Ovary (tissue), 9 donors: ENCODE measurements around the gene KSR1. TPM values are rescaled to one million over a fixed set of nuclear protein-coding genes. Genes with fewer than 3 reads are reported as not detected.

Source experiments
- DNase-seq, 5 donors: peaks; one replicate each; pipeline ENCODE4 v3.0.0-alpha.2; 2019 to 2020
- H3K27ac ChIP-seq, 2 donors: fragments of 200-600 bp; one replicate each; pipeline versions ENCODE4 v1.5.1 to v1.8.0; 2019 to 2022
- H3K27me3 ChIP-seq: fragments of 200-600 bp; one replicate; pipeline ENCODE4 v1.8.0; 2022
- H3K36me3 ChIP-seq: fragments of 200-600 bp; sonication (generic); one replicate; pipeline ENCODE4 v1.5.1; 2019
- H3K4me1 ChIP-seq: one replicate; pipeline ENCODE4 v1.8.1; 2013; ENCODE audit warnings: mild to moderate bottlenecking, moderate library complexity; ENCODE audit not compliant: insufficient read depth
- H3K4me3 ChIP-seq: fragments of 200-600 bp; sonication (generic); one replicate; pipeline ENCODE4 v1.5.1; 2017
- H3K9me3 ChIP-seq, 2 donors: fragments of 200-600 bp in 1 of 2; sonication (generic) in 1 of 2; one replicate each; pipeline versions ENCODE4 v1.5.1 to v1.8.1; 2013 to 2019; ENCODE audit warnings: mild to moderate bottlenecking in 1 of 2, moderate library complexity in 1 of 2
- EP300 ChIP-seq: sonication (generic); formaldehyde crosslinking; IDR thresholded peaks from one replicate; pipeline ENCODE4 v1.6.1; 2017; ENCODE audit warnings: antibody characterized with exemption
- POLR2A ChIP-seq: fragments of 450-650 bp; IDR thresholded peaks from one replicate; pipeline ENCODE4 v1.6.1; 2017; ENCODE audit warnings: antibody characterized with exemption, mild to moderate bottlenecking, moderate library complexity
- WGBS, 3 donors: extraction: QIAGEN DNeasy Blood & Tissue Kit in 1 of 3; methylation state at CpG; one replicate each; pipeline versions ENCODE4 v1.1.5 to v1.1.7; 2013 to 2017; 5-methylcytosine and 5-hydroxymethylcytosine counted together
- intact Hi-C, 4 donors: fragments of 100-400 bp; cut with DNase I; formaldehyde crosslinking; loops; one replicate each; pipeline versions ENCODE4 v1.11.0 to v1.15.1; 2022 to 2023
- polyA plus RNA-seq, 2 donors: library from polyadenylated mRNA; stranded (reverse); fragments of 200-250 nt in 1 of 2; fragments of 350-450 nt in 1 of 2; fragmentation: Illumina TruSeq in 1 of 2; extraction: RNeasy Lipid Tissue Mini Kit (QIAGEN cat#74804) in 1 of 2; gene quantifications; one replicate each; pipeline ENCODE4 v1.2.3, GENCODE V29; 2013 to 2014
- total RNA-seq, 7 donors: library from RNA; depleted of rRNA in 2 of 7; stranded (reverse); fragments of >200 nt in 2 of 7; fragmentation: NEBNext Ultra II Directional in 3 of 7; extraction: Animal tissue kit (Norgen Biotek cat#: 25700) in 3 of 7; gene quantifications; one replicate each; pipeline versions ENCODE4 v1.1.0 to v1.2.4, GENCODE V29; 2016 to 2023
- TF ChIP-seq, protein P1 (sequence below), 3 donors: fragments of 450-650 bp in 2 of 3; fragments of 200-600 bp in 1 of 3; IDR thresholded peaks; one replicate each; pipeline versions ENCODE4 v1.5.1 to v1.8.0; 2016 to 2022; ENCODE audit warnings: antibody characterized with exemption in 3 of 3, mild to moderate bottlenecking in 1 of 3
- donor health status: DM: no; HTN: no; CAD: no; lungs with moderate emphysema.
- donor health status: DM: no; HTN: no; CAD: no.
- donor health status: Bipolar disorder and iron deficiency.
- donor health status: DM: yes; HTN: yes; CAD: no.
- donor health status: DM: no; HTN: no; CAD: no.
- donor health status: DM: yes; HTN: yes; CAD: no.

KSR1 gene
- total and polyA plus RNA-seq, 9 donors = 27.7 to 84.8 (median 39.5) TPM

DNA sequence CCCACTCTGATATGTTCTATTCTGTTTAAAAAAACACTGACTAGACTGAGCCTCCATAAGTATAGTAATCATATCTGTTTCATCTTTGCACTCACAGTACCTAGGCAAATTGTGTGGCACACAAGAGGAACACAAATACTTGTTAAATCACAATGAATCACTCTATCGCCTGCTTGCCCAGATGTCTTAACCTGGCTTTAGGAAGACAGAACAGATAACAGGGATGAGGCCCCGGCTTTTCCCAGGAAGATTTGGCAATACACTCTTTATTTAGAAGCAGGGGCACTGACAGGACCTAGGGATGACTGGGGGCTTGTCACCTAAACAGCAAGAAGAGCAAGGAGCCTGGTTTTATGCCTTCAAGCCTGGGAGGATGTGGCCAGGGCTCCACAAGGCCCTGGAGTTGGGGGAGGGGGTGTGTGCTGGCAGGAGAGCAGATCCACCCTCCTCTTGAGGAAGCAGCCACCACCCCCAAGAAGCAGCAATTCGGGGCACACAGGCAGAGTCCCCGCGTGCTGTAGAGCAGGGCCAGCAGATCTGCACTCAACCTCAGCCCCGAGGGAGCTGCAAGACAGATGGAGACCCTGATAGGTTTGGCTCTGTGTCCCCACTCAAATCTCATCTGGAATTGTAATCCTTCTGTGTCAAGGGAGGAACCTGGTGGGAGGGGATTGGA is 41.0 kb upstream of the KSR1 start:
- DNase-seq = no peak
- intact Hi-C loops = no loop called here
- Histone ChIP-seq H3K27me3 (no peaks in the 10 kb centered on the region), H3K4me1 (no peaks in the 10 kb centered on the region), H3K4me3 (no peak overlapping the region), H3K9me3 (no peaks in the 10 kb centered on the region), H3K27ac (no peak overlapping the region), H3K36me3 (no peaks in the 10 kb centered on the region)
- TF ChIP-seq, protein P1, sequence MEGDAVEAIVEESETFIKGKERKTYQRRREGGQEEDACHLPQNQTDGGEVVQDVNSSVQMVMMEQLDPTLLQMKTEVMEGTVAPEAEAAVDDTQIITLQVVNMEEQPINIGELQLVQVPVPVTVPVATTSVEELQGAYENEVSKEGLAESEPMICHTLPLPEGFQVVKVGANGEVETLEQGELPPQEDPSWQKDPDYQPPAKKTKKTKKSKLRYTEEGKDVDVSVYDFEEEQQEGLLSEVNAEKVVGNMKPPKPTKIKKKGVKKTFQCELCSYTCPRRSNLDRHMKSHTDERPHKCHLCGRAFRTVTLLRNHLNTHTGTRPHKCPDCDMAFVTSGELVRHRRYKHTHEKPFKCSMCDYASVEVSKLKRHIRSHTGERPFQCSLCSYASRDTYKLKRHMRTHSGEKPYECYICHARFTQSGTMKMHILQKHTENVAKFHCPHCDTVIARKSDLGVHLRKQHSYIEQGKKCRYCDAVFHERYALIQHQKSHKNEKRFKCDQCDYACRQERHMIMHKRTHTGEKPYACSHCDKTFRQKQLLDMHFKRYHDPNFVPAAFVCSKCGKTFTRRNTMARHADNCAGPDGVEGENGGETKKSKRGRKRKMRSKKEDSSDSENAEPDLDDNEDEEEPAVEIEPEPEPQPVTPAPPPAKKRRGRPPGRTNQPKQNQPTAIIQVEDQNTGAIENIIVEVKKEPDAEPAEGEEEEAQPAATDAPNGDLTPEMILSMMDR (IDR thresholded peaks at IDR 0.05) = no peak
- TF ChIP-seq POLR2A (no peak), EP300 (no peak)
- WGBS, 3 donors = 60 to 68% (median 67%) methylated on average over 6 of the region's 6 CpGs

DNA sequence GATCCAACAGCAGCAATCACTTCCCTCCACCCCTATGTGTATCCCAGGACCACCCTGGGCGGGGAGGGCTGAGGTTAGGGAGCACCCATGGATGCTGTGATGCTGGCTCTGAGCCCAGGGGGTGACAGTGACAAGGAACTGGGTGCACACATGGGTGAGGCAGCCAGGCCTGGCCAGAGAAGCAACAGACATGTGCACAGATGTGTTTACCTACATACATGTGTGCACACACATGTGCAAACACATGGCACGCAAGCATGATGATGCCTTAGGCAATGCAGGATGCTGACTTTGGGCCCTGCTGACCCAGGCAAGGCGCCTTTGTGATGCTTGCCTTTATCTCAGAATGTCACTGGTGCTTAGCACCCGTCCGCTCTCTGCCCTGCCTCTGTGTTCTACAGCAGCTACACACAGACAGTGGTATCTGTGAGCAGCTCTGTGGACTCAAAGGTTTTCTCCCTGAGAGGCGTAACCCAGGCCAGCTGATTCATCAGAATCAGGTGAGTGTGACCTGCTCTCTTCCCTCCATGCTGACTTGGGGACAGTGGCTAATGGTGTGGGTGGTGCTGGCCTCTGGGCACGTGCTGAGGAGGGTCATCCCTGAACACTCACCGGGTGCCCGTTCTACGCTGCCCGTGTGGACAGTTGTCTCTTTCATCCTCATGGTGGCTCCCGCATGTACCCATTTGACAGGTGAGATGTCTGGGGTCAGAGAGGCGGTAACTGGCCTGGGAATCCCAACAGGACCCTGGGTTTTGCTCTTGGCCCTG is 38.5 kb upstream of the KSR1 start:
- no peaks in the 10 kb centered on the region for H3K27me3 ChIP-seq
- no peaks in the 10 kb centered on the region for H3K4me1 ChIP-seq
- WGBS, 3 donors = 92 to 93% (median 92%) methylated on average over 13 of the region's 13 CpGs
- DNase-seq = no peak
- no peaks in the 10 kb centered on the region for H3K36me3 ChIP-seq
- H3K4me3 ChIP-seq = no peak overlapping the region
- TF ChIP-seq POLR2A (no peak), EP300 (no peak)
- TF ChIP-seq, protein P1 (IDR thresholded peaks at IDR 0.05) = no peak
- H3K27ac ChIP-seq = no peak overlapping the region
- no peaks in the 10 kb centered on the region for H3K9me3 ChIP-seq
- intact Hi-C loops = no loop called here

DNA sequence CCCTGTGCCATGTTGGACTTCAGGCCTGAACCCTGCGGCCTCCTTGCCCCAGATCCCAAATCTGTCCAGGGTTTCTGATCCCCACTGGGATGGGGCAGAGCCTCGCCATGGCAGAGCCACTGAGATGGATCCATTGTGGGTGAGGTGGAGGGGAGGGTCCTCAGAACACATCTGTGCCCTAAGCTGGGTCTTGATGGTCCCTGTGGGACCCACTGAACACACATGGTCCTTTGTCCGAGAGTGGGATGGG is 38.0 kb upstream of the KSR1 start:
- no peaks in the 10 kb centered on the region for H3K4me1 ChIP-seq
- TF ChIP-seq, protein P1 (IDR thresholded peaks at IDR 0.05) = no peak
- TF ChIP-seq POLR2A (no peak), EP300 (no peak)
- intact Hi-C loops = no loop called here
- no peak for DNase-seq
- 90 to 98% (median 96%) methylated on average over 3 of the region's 3 CpGs for WGBS, 3 donors
- no peak overlapping the region for H3K27ac ChIP-seq
- no peaks in the 10 kb centered on the region for H3K27me3 ChIP-seq
- no peaks in the 10 kb centered on the region for H3K36me3 ChIP-seq
- H3K9me3 ChIP-seq = no peaks in the 10 kb centered on the region
- H3K4me3 ChIP-seq = no peak overlapping the region

DNA sequence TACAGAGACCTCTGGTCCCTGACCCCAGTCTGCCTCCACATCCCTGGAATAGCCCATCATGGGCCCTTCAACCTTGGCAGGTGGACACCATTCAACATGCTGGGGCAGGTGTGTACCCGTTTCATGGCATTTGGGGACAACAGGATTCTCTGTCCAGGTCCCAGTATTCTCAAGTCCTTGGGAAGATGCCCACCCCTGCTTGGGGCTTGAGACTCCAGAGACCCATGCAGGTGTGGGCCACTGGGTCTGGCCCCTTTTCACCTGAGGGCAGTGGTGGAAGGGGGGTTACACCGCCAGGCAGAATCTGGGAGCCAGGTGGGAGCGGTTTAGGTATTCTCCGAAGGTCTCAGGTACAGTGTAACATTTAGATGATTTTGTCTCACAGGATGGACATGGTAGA is 37.1 kb upstream of the KSR1 start:
- intact Hi-C loops = no loop called here
- H3K9me3 ChIP-seq = no peaks in the 10 kb centered on the region
- no peak for DNase-seq
- H3K4me3 ChIP-seq = no peak overlapping the region
- H3K36me3 ChIP-seq = no peaks in the 10 kb centered on the region
- 93 to 96% (median 94%) methylated on average over 4 of the region's 4 CpGs for WGBS, 3 donors
- no peaks in the 10 kb centered on the region for H3K4me1 ChIP-seq
- no peaks in the 10 kb centered on the region for H3K27me3 ChIP-seq
- H3K27ac ChIP-seq = no peak overlapping the region
- TF ChIP-seq, protein P1 (IDR thresholded peaks at IDR 0.05) = no peak
